Stomach smooth muscle (tissue), 2 donors: ENCODE data around the gene MAGOH.
"Not testable (repeated sequence)": the region's sequence is repeated elsewhere in the genome, so short reads cannot be mapped to it uniquely, and the experiment has no call there.

Experiments
- H3K27ac ChIP-seq: one replicate; pipeline ENCODE4 v1.7.0; 2013; ENCODE audit warnings: mild to moderate bottlenecking, low read length, inconsistent platforms
- H3K27me3 ChIP-seq, 2 donors: one replicate each; pipeline ENCODE4 v1.7.0; 2013; ENCODE audit warnings: low read length in 2 of 2; ENCODE audit not compliant: insufficient read depth in 2 of 2, control insufficient read depth in 1 of 2
- H3K36me3 ChIP-seq, 2 donors: one replicate each; pipeline ENCODE4 v1.7.0; 2013; ENCODE audit warnings: low read length in 2 of 2; ENCODE audit not compliant: control insufficient read depth in 2 of 2, insufficient read depth in 2 of 2
- H3K4me1 ChIP-seq: one replicate; pipeline ENCODE4 v1.7.0; 2013; ENCODE audit warnings: low read length; ENCODE audit not compliant: control insufficient read depth, insufficient read depth
- H3K4me3 ChIP-seq, 2 donors: one replicate each; pipeline ENCODE4 v1.7.0; 2013; ENCODE audit warnings: low read length in 2 of 2
- H3K9ac ChIP-seq, 2 donors: one replicate each; pipeline ENCODE4 v1.7.0; 2013; ENCODE audit warnings: low read length in 2 of 2, mild to moderate bottlenecking in 1 of 2
- H3K9me3 ChIP-seq, 2 donors: one replicate each; pipeline ENCODE4 v1.7.0; 2013; ENCODE audit warnings: low read length in 2 of 2; ENCODE audit not compliant: control insufficient read depth in 2 of 2
- donor health status: healthy.
- donor health status: Pancreatic carcinoma.

The MAGOH gene

GRCh38 chr1:53220962-53221286 is 17.4 kb downstream of the MAGOH start:
- Histone ChIP-seq H3K27me3 (no peaks in the 10 kb centered on the region), H3K9ac (peak overlapping the region; percentile 94 to 97), H3K9me3 (no peaks in the 10 kb centered on the region), H3K4me3 (peak overlapping the region; percentile 66 to 94), H3K4me1 (peaks cover 18% of the 10 kb centered on the region), H3K27ac (peak overlapping the region; percentile 95), H3K36me3 (peaks cover 12 to 19% of the 10 kb centered on the region in 2 donors)

GRCh38 chr1:53220171-53220961 is 18.0 kb downstream of the MAGOH start, which contains the start of gene CZIB:
Gene CZIB, minus strand, starts transcription at chr1:53220634. Its CDS starts 59 bp downstream, at chr1:53220575.
- H3K4me3 ChIP-seq = peak within 1 kb of the TSS; percentile 66 to 94
- H3K36me3 ChIP-seq = peaks cover 14 to 23% of the 10 kb centered on the region in 2 donors
- peak within 1 kb of the TSS; percentile 95 for H3K27ac ChIP-seq
- H3K27me3 ChIP-seq = no peaks in the 10 kb centered on the region
- H3K4me1 ChIP-seq = peaks cover 18% of the 10 kb centered on the region
- no peaks in the 10 kb centered on the region for H3K9me3 ChIP-seq
- H3K9ac ChIP-seq = peak within 1 kb of the TSS; percentile 94 to 97

- Histone ChIP-seq H3K36me3 (peaks cover 14 to 25% of the 10 kb centered on the region in 2 donors), H3K9ac (peak overlapping the region; percentile 94 to 97), H3K4me3 (peak overlapping the region; percentile 66 to 94)
Measured at GRCh38 chr1:53219711-53220110, 18.6 kb downstream of the MAGOH start.

GRCh38 chr1:53218201-53218600 is 20.1 kb downstream of the MAGOH start:
- H3K9ac ChIP-seq = no peak overlapping the region
- H3K4me1 ChIP-seq = peaks cover 18% of the 10 kb centered on the region
- no peak overlapping the region for H3K27ac ChIP-seq
- H3K36me3 ChIP-seq = peaks cover 25 to 38% of the 10 kb centered on the region in 2 donors
- H3K9me3 ChIP-seq = no peaks in the 10 kb centered on the region
- no peak overlapping the region for H3K4me3 ChIP-seq
- H3K27me3 ChIP-seq = no peaks in the 10 kb centered on the region

More at GRCh38 chr1:53219711-53220110, 18.6 kb downstream of the MAGOH start:
- H3K9me3 ChIP-seq = no peaks in the 10 kb centered on the region
- no peaks in the 10 kb centered on the region for H3K27me3 ChIP-seq
- H3K4me1 ChIP-seq = peaks cover 18% of the 10 kb centered on the region
- peak overlapping the region; percentile 95 for H3K27ac ChIP-seq

GRCh38 chr1:53214376-53214940 is 23.9 kb downstream of the MAGOH start:
- Histone ChIP-seq H3K9me3 (no peaks in the 10 kb centered on the region), H3K9ac (no peak overlapping the region), H3K4me3 (no peak overlapping the region), H3K27ac (no peak overlapping the region), H3K27me3 (no peaks in the 10 kb centered on the region), H3K36me3 (peaks cover 50 to 58% of the 10 kb centered on the region in 2 donors), H3K4me1 (peaks cover 5% of the 10 kb centered on the region)

- H3K36me3 ChIP-seq = peaks cover 47 to 53% of the 10 kb centered on the region in 2 donors
Measured at GRCh38 chr1:53210954-53211353, 27.4 kb downstream of the MAGOH start.

GRCh38 chr1:53210352-53210751 is 28.0 kb downstream of the MAGOH start:
- Histone ChIP-seq H3K9ac (no peak overlapping the region), H3K36me3 (peaks cover 47 to 51% of the 10 kb centered on the region in 2 donors), H3K27ac (no peak overlapping the region), H3K4me1 (no peaks in the 10 kb centered on the region), H3K9me3 (no peaks in the 10 kb centered on the region), H3K27me3 (no peaks in the 10 kb centered on the region), H3K4me3 (no peak overlapping the region)

More at GRCh38 chr1:53210954-53211353, 27.4 kb downstream of the MAGOH start:
- H3K4me3 ChIP-seq = no peak overlapping the region
- H3K9ac ChIP-seq = no peak overlapping the region
- H3K4me1 ChIP-seq = no peaks in the 10 kb centered on the region
- no peak overlapping the region for H3K27ac ChIP-seq
- H3K27me3 ChIP-seq = no peaks in the 10 kb centered on the region
- no peaks in the 10 kb centered on the region for H3K9me3 ChIP-seq

- H3K27ac ChIP-seq = no peak overlapping the region
- no peak overlapping the region for H3K9ac ChIP-seq
- no peak overlapping the region for H3K4me3 ChIP-seq
- no peaks in the 10 kb centered on the region for H3K4me1 ChIP-seq
- no peaks in the 10 kb centered on the region for H3K27me3 ChIP-seq
- no peaks in the 10 kb centered on the region for H3K9me3 ChIP-seq
- peaks cover 44 to 50% of the 10 kb centered on the region in 2 donors for H3K36me3 ChIP-seq
Measured at GRCh38 chr1:53207726-53208125, 30.6 kb downstream of the MAGOH start.

- Histone ChIP-seq H3K36me3 (peaks cover 49 to 52% of the 10 kb centered on the region in 2 donors), H3K9ac (no peak overlapping the region), H3K27me3 (no peaks in the 10 kb centered on the region), H3K9me3 (no peaks in the 10 kb centered on the region), H3K27ac (no peak overlapping the region), H3K4me3 (no peak overlapping the region), H3K4me1 (no peaks in the 10 kb centered on the region)
Measured at GRCh38 chr1:53206735-53207379, 31.5 kb downstream of the MAGOH start.

- not testable (repeated sequence) for H3K27ac ChIP-seq, H3K4me1 ChIP-seq, H3K9me3 ChIP-seq, H3K4me3 ChIP-seq, H3K9ac ChIP-seq, H3K27me3 ChIP-seq
- peaks cover 49 to 51% of the 10 kb centered on the region in 2 donors for H3K36me3 ChIP-seq
Measured at GRCh38 chr1:53206083-53206685, 32.1 kb downstream of the MAGOH start.
